Activated CD4-positive, alpha-beta T cell treated with anti-CD3 and anti-CD28 coated beads for 48 hours (primary cell): ENCODE measurements around the gene EIF4EBP2.

Experiments
- DNase-seq: peaks from one replicate; pipeline ENCODE4 v3.0.0-alpha.2; 2020

The EIF4EBP2 gene

DNA sequence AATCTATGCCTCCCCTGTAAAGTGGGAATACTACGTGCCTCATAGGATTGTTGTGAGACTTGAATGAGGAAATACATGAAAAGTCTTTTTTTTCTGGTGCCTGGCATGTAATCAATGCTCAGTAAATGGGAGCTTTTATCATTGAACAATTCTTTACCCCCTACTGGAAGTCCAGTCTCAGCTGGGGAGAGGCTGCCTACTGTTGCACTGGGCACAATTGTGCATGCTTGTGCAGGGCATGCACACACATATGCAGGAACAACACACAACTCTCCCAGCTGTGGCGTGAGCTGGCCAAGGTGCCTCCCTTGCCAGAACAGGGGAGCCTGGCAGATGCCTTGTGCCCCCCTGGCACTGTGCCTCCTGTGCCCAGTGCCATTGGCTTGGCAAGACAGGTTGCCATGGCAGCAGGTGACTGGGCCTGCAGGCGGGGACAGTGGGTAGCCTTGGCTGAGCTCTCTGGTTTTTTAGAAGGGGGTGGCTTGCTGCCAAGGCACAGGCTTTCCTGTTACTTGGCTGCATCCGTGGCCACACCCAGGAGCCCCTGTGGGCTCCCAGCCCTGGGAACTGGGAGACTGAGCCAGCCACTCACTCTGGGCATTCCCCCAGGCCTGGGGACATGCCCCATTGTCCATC is 58.5 kb downstream of the EIF4EBP2 start:
- DNase-seq: no peak

DNA sequence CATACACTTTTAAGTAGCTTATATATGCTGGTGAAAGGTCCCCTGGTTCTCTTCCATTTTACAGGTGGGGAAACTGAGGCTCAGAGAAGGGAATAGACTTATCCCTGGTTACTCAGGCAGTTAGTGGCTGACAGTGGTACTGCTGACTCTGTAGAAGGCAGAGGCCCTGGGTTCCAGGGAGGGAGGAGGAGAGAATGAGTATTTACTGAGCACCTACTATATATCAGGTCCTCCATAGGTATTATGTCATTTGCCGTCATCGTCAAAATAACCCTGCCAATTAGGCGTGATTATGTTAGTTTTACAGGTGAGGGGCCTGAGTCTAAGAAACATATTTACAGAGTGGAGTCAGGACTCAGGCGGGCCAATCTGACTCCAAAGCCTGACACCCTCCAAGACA is 61.3 kb downstream of the EIF4EBP2 start:
- no peak for DNase-seq

DNA sequence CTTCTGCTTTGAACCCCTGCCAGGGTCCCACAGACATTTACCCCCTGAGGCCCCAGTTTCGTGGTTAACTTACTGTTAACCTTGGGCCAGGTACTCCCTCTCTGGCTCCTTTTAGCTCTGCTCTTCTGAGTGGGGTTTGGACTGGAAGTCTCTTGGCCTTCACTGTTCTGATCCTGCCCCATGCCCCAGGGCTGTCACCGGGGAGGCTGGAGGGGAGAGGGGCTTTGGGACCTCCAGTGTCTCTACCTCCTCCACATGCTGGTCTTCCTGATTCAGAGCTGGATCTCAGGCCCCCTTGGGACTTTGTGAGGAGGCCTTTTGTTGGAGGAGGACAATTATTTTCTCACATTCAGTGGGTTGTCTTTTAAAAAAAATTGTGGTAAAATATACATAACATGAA is 61.9 kb downstream of the EIF4EBP2 start:
- no peak for DNase-seq

DNA sequence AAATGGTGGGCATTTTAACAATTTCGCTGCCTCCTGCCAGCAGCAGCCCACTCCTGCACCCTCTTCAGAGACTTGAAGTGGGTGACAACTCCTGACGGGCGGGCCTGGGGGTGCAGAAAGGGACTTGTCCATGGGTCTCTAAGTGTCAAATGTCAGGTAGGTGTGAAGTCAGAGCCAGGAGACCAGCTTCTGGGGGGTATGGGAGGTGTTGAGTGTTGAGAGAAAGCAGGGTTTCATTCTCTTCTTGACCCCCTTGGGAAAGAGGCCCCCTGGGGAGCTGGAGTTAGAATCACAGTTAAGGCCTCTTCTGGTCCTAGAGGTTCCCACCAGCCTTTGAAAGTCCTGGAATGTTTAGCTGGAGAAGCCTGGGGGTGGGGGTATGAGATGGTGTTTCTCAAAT is 63.0 kb downstream of the EIF4EBP2 start:
- DNase-seq: no peak

DNA sequence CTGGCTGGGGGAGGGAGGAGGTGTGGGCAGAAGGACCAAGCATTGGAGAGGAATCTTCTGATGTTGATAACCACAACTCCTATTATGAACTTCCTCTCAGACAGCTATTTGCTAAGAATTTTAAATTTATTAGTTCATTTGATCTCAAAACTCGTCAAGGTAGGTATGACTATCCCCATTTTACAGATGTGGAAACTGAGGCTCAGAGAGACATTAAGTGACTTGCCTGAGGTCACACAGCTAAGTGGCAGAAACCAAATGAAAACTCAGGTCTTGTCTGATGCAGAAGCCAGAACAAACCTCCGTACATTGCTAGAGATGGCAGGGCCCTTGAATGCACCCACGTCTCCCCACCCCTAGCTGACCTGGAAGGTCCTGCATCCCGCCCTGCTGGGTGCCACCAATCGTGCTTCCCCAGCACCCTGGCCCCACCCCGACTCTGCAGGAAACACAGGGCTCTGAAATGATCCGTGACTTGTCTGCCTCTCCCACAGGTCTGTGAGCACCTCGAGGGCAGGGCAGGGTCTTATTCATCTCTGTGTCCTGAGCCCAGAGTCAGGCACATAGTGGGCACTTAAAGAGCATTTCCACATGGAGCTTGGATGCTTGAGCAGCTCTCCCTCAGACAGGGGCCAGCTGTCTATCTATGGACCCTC is 69.0 kb downstream of the EIF4EBP2 start:
- no peak for DNase-seq

DNA sequence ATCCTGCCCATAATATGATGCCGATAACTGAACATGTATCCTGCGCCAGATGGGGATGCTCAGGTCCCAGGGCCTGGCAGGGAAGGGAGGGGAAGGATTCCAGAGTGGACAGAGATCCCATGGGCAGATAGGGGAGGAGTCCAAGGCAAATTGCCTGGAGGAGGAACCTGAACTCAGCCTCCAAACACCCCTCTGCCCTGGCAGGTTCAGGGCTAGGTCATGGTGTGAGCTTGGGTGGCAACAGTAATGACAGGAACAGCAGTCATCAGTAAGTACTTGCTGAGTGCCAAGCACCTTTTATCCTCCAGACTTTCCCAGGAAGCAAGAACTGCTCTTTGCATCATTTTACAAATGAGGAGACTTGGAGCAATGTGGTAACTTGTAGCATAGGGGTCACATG is 70.8 kb downstream of the EIF4EBP2 start:
- DNase-seq: no peak

DNA sequence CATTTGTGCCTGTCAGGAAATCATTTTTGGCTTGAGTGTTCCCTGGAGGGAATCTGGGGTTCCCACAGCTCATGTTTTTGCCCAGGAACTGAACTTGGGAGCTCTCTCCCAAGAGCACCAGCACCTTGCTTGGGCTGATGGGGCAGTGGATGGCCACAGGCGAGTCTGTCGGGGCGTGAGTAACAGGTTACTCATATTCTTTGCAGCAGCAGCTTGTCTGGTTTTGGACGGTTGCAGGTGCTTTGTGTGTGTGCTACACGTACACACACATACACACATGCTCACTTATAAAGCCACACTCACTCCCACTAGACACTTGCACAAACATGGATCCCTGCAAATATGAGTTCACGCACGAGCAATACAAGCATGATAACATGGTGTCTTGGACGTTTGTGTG is 71.7 kb downstream of the EIF4EBP2 start:
- peak; percentile 39 for DNase-seq

DNA sequence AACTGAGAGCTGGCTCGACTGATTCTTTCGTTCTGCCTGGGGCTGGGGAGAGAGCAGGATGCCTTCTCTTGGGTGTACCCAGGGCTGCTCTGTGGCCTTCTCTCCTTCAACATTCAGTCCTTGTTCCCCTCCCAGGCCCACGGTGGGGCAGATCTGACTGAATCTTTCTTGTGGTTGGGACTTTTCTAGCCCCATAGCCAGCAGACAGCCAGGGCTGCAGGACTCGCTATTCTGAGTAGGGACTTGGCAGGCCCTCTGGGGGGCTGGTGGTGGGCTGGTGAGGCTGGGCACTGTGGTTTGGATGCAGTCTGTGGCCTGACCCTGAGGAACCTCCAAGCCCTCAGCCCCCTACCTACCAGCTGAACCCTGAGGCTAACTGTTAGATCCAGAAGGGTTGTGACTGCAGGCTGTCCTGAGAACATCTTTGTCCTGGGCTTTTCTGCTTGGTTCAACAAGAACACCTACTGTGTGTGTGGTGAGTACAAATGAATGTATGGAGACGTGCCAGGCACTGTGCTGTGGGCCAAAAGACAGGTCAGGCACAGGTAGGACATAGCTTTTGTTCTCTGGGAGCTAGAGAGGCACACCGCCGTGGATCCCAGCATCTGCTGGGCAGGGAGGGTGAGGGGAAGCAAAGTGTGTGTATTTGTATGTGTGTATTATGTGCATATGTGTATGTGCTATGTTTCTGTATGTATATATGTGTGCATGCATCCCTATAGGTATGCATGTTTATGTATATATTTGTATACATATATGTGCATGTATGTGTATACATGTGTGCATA is 72.5 kb downstream of the EIF4EBP2 start:
- peak; percentile 24 for DNase-seq

DNA sequence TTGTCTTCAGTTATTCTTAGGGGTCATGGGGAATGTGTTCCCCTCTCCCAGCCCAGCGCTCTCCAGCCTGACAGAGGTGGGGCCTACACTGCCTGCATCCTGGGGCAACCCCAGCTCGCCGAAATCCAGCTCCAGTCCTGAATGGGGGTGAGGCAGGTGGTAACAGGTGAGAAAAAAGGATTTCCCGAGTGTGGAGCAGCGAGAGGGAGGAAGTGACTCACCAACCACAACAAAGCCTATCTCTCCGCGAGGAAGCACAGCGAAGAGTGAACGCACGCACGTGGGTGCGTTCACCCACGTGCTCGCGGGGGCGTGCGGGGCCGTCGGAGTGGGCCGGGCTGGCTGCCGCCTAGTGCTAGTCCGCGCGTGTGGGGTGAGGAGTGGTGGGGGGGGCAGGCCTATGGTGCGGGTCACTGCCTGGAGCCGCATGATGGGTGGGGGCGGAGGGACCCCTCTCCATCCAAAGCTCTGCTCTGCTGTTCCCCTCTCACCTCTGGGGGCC is 73.8 kb downstream of the EIF4EBP2 start:
- DNase-seq: peak; percentile 81
